HepG2 (cell line): Measurements from ENCODE around the gene DENND5B. TPM values are rescaled to one million over a fixed set of nuclear protein-coding genes. Genes with fewer than 3 reads are reported as not detected.

Experiments
- ATRX ChIP-seq: sonication (generic); formaldehyde crosslinking; IDR thresholded peaks from 2 replicates; pipeline ENCODE4 v1.4.0; 2020; ENCODE audit warnings: missing genetic modification reagents, borderline replicate concordance
- CHCHD3 ChIP-seq: sonication (generic); formaldehyde crosslinking; IDR thresholded peaks from 2 replicates; pipeline ENCODE4 v1.8.0; 2022; ENCODE audit warnings: mild to moderate bottlenecking, missing genetic modification reagents, moderate library complexity
- CREB1 ChIP-seq, 2 experiments: fragments of 450-650 bp in 1 of 2; IDR thresholded peaks; 2 replicates each; pipeline ENCODE4 v1.6.1; 2016 to 2017; ENCODE audit warnings: control low read depth in 1 of 2, mild to moderate bottlenecking in 1 of 2, missing compliant biosample characterization in 1 of 2, missing genetic modification characterization in 1 of 2
- ERF ChIP-seq: IDR thresholded peaks from 2 replicates; pipeline ENCODE4 v1.6.1; 2018; ENCODE audit warnings: missing biosample characterization, missing genetic modification reagents
- GTF3A ChIP-seq: sonication (generic); formaldehyde crosslinking; conservative IDR thresholded peaks from 2 replicates; pipeline ENCODE4 v1.4.0; 2020; ENCODE audit warnings: mild to moderate bottlenecking, missing genetic modification reagents
- HMGA1 ChIP-seq: sonication (generic); formaldehyde crosslinking; conservative IDR thresholded peaks from 2 replicates; pipeline ENCODE4 v1.4.0; 2020; ENCODE audit warnings: missing genetic modification reagents
- IRF2 ChIP-seq: IDR thresholded peaks from 2 replicates; pipeline ENCODE4 v1.6.1; 2018; ENCODE audit warnings: missing genetic modification reagents, missing compliant biosample characterization
- KAT8 ChIP-seq: IDR thresholded peaks from 2 replicates; pipeline ENCODE4 v1.6.1; 2016; ENCODE audit warnings: missing genetic modification reagents, missing compliant biosample characterization
- KDM1A ChIP-seq: IDR thresholded peaks from 2 replicates; pipeline ENCODE4 v1.6.1; 2016; ENCODE audit warnings: missing compliant biosample characterization
- KLF15 ChIP-seq: sonication (generic); formaldehyde crosslinking; IDR thresholded peaks from 2 replicates; pipeline ENCODE4 v1.8.1; 2023; ENCODE audit warnings: borderline replicate concordance, mild to moderate bottlenecking, inconsistent platforms, missing genetic modification reagents, mixed read lengths
- MEIS1 ChIP-seq: sonication (generic); formaldehyde crosslinking; IDR thresholded peaks from 2 replicates; pipeline ENCODE4 v1.9.0; 2021; ENCODE audit warnings: mild to moderate bottlenecking, missing genetic modification reagents, moderate library complexity, borderline replicate concordance
- MLLT10 ChIP-seq: sonication (generic); formaldehyde crosslinking; IDR thresholded peaks from 2 replicates; pipeline ENCODE4 v1.4.0; 2020; ENCODE audit warnings: missing genetic modification reagents
- NR2C2 ChIP-seq: sonication (generic); formaldehyde crosslinking; IDR thresholded peaks from 2 replicates; pipeline ENCODE4 v1.4.0; 2020; ENCODE audit warnings: missing genetic modification reagents, mild to moderate bottlenecking, moderate library complexity, borderline replicate concordance
- NR2F2 ChIP-seq: IDR thresholded peaks from 2 replicates; pipeline ENCODE4 v1.6.1; 2012; ENCODE audit warnings: low read depth, inconsistent platforms, borderline replicate concordance
- PITX1 ChIP-seq: sonication (generic); formaldehyde crosslinking; IDR thresholded peaks from 2 replicates; pipeline ENCODE4 v1.5.1; 2020; ENCODE audit warnings: mild to moderate bottlenecking, missing genetic modification reagents
- SP140L ChIP-seq: sonication (generic); formaldehyde crosslinking; IDR thresholded peaks from 2 replicates; pipeline ENCODE4 v1.4.0; 2020; ENCODE audit warnings: missing genetic modification reagents, borderline replicate concordance
- ZFY ChIP-seq: sonication (generic); formaldehyde crosslinking; IDR thresholded peaks from 2 replicates; pipeline ENCODE4 v1.4.0; 2020; ENCODE audit warnings: missing genetic modification reagents
- ZNF383 ChIP-seq: sonication (generic); formaldehyde crosslinking; IDR thresholded peaks from 2 replicates; pipeline ENCODE4 v1.4.0; 2020; ENCODE audit warnings: missing genetic modification reagents, mild to moderate bottlenecking, borderline replicate concordance
- ZNF430 ChIP-seq: sonication (generic); formaldehyde crosslinking; IDR thresholded peaks from 2 replicates; pipeline ENCODE4 v1.9.0; 2021; ENCODE audit warnings: mild to moderate bottlenecking, missing genetic modification reagents
- ZNF772 ChIP-seq: sonication (generic); formaldehyde crosslinking; IDR thresholded peaks from 2 replicates; pipeline ENCODE4 v1.5.0; 2020; ENCODE audit warnings: mild to moderate bottlenecking, missing genetic modification reagents
- polyA plus RNA-seq, 8 experiments: library from polyadenylated mRNA; depleted of rRNA in 3 of 8; stranded (reverse) in 7 of 8; unstranded in 1 of 8; fragments of >200 nt; fragmentation: Illumina TruSeq in 4 of 8; extraction: Trizol in 4 of 8; gene quantifications; 2 replicates each; pipeline versions ENCODE4 v1.2.1 to v1.2.3, GENCODE V29; 2011 to 2016; ENCODE audit warnings: low read depth in 4 of 8, missing spikeins in 1 of 8, mixed read lengths in 1 of 8; ENCODE audit not compliant: insufficient read depth in 1 of 8
- total RNA-seq, 5 experiments: library from RNA; depleted of rRNA; stranded (reverse); fragments of >200 nt; fragmentation: Illumina TruSeq; extraction: Trizol; gene quantifications; 2 replicates each; pipeline ENCODE4 v1.2.3, GENCODE V29; 2016; ENCODE audit warnings: low read depth in 1 of 5
- TF ChIP-seq, protein P1 (sequence below): sonication (generic); formaldehyde crosslinking; IDR thresholded peaks from 2 replicates; pipeline ENCODE4 v1.5.1; 2020; ENCODE audit warnings: mild to moderate bottlenecking, missing genetic modification reagents
- TF ChIP-seq, protein P2 (sequence below): sonication (generic); formaldehyde crosslinking; IDR thresholded peaks from 2 replicates; pipeline ENCODE4 v1.4.0; 2020; ENCODE audit warnings: missing genetic modification reagents
- TF ChIP-seq, protein P3 (sequence below): sonication (generic); formaldehyde crosslinking; IDR thresholded peaks from 2 replicates; pipeline ENCODE4 v1.5.0; 2020; ENCODE audit warnings: missing genetic modification reagents

Gene DENND5B
- total and polyA plus RNA-seq, 2 of the 13 experiments (the other 11 are each of a cell fraction or from before 2014, with no cell fraction given): 14.7 to 18.7 TPM

DNA sequence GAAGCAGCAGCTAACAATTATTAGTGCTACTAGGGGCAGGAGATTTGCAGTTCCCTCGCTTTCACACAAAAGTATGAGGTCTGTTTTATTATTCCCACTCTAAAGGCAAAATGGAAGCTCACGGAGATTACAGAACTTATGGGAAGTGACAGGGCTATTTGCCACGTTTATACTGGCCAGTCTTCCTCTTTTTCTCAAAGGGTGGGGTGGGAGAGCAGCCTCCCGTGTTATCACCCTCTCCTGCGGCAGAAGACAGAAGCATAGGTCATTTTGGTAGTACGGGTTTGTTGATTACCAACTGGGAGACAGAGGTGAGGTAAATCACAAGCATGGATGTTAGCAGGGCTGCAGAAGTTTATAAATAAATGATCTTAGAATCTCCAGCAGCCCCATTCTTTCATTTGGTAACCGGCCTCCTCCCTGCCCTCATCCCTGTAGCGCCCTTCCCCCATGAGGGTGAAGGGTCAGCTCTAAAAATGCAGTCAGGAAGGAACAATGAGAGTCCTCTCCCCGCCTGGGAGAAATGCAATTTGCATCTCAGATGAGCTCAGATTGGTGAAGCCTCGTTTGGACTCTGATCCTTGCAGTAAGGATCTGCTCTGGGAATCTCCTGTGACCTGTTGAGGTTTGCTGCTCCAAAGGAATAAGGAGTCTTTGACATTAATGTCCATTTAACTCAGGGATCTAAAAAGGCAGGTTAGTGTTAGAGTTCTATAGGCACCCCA, 220.2 kb downstream of the DENND5B start (continued):
- TF ChIP-seq, protein P1, sequence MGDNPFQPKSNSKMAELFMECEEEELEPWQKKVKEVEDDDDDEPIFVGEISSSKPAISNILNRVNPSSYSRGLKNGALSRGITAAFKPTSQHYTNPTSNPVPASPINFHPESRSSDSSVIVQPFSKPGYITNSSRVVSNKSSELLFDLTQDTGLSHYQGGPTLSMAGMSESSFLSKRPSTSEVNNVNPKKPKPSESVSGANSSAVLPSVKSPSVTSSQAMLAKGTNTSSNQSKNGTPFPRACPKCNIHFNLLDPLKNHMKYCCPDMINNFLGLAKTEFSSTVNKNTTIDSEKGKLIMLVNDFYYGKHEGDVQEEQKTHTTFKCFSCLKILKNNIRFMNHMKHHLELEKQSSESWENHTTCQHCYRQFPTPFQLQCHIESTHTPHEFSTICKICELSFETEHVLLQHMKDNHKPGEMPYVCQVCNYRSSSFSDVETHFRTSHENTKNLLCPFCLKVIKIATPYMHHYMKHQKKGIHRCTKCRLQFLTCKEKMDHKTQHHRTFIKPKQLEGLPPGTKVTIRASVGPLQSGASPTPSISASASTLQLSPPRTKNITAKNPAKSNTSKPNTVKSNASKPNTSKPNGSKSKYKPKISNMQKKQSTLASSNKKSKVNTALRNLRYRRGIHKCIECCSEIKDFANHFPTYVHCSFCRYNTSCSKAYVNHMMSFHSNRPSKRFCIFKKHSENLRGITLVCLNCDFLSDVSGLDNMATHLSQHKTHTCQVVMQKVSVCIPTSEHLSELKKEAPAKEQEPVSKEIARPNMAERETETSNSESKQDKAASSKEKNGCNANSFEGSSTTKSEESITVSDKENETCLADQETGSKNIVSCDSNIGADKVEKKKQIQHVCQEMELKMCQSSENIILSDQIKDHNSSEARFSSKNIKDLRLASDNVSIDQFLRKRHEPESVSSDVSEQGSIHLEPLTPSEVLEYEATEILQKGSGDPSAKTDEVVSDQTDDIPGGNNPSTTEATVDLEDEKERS (CRISPR knock-in tag): no peak
- TF ChIP-seq IRF2 (CRISPR knock-in tag) (peak; percentile 55; the same call in 1 of the 2 replicates), MEIS1 (CRISPR knock-in tag) (no peak), KAT8 (CRISPR knock-in tag) (0 out of 2 replicates have a peak, but pooled peaks have one; percentile 14), GTF3A (CRISPR knock-in tag) (no peak), SP140L (CRISPR knock-in tag) (no peak), CREB1 (IDR thresholded peaks at IDR 0.05) (no peak), CREB1 (CRISPR knock-in tag; IDR thresholded peaks at IDR 0.05) (peak; percentile 57; the same call in 1 of the 2 replicates), PITX1 (CRISPR knock-in tag) (0 out of 2 replicates have a peak, but pooled peaks have one; percentile 28), ZNF772 (no peak), ZFY (CRISPR knock-in tag) (0 out of 2 replicates have a peak, but pooled peaks have one; percentile 4), KDM1A (no peak), CHCHD3 (CRISPR knock-in tag) (no peak), ZNF383 (CRISPR knock-in tag) (no peak), NR2C2 (CRISPR knock-in tag) (0 out of 2 replicates have a peak, but pooled peaks have one; percentile 30), ERF (CRISPR knock-in tag) (no peak), HMGA1 (CRISPR knock-in tag) (no peak), KLF15 (CRISPR knock-in tag) (no peak), ZNF430 (CRISPR knock-in tag) (no peak), NR2F2 (peak; percentile 71), MLLT10 (CRISPR knock-in tag) (no peak), ATRX (CRISPR knock-in tag) (no peak)
- TF ChIP-seq, protein P2, sequence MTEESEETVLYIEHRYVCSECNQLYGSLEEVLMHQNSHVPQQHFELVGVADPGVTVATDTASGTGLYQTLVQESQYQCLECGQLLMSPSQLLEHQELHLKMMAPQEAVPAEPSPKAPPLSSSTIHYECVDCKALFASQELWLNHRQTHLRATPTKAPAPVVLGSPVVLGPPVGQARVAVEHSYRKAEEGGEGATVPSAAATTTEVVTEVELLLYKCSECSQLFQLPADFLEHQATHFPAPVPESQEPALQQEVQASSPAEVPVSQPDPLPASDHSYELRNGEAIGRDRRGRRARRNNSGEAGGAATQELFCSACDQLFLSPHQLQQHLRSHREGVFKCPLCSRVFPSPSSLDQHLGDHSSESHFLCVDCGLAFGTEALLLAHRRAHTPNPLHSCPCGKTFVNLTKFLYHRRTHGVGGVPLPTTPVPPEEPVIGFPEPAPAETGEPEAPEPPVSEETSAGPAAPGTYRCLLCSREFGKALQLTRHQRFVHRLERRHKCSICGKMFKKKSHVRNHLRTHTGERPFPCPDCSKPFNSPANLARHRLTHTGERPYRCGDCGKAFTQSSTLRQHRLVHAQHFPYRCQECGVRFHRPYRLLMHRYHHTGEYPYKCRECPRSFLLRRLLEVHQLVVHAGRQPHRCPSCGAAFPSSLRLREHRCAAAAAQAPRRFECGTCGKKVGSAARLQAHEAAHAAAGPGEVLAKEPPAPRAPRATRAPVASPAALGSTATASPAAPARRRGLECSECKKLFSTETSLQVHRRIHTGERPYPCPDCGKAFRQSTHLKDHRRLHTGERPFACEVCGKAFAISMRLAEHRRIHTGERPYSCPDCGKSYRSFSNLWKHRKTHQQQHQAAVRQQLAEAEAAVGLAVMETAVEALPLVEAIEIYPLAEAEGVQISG (CRISPR knock-in tag): no peak
- TF ChIP-seq, protein P3, sequence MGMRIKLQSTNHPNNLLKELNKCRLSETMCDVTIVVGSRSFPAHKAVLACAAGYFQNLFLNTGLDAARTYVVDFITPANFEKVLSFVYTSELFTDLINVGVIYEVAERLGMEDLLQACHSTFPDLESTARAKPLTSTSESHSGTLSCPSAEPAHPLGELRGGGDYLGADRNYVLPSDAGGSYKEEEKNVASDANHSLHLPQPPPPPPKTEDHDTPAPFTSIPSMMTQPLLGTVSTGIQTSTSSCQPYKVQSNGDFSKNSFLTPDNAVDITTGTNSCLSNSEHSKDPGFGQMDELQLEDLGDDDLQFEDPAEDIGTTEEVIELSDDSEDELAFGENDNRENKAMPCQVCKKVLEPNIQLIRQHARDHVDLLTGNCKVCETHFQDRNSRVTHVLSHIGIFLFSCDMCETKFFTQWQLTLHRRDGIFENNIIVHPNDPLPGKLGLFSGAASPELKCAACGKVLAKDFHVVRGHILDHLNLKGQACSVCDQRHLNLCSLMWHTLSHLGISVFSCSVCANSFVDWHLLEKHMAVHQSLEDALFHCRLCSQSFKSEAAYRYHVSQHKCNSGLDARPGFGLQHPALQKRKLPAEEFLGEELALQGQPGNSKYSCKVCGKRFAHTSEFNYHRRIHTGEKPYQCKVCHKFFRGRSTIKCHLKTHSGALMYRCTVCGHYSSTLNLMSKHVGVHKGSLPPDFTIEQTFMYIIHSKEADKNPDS (CRISPR knock-in tag): no peak
